ENCODE data around the gene ACTR5.
"Not testable (repeated sequence)": the region's sequence is repeated elsewhere in the genome, so short reads cannot be mapped to it uniquely, and the experiment has no call there.

The ACTR5 gene

GRCh38 chr20:38805958-38806854 is 57.9 kb downstream of the ACTR5 start:
- peak; percentile 34 for DNase-seq

- DNase-seq = peak; percentile 35
These were observed 58.8 kb downstream of the ACTR5 start for GRCh38 chr20:38806855-38807655.

- no peak for DNase-seq
These were observed 61.7 kb downstream of the ACTR5 start for GRCh38 chr20:38809942-38810341.

GRCh38 chr20:38810926-38811630 is 62.8 kb downstream of the ACTR5 start:
- DNase-seq = no peak

- no peak for DNase-seq
These were observed 63.5 kb downstream of the ACTR5 start for GRCh38 chr20:38811769-38812168.

GRCh38 chr20:38812182-38812581 is 63.9 kb downstream of the ACTR5 start:
- DNase-seq = no peak

- no peak for DNase-seq
These were observed 64.7 kb downstream of the ACTR5 start for GRCh38 chr20:38812709-38813573.

- DNase-seq = not testable (repeated sequence)
These were observed 65.3 kb downstream of the ACTR5 start for GRCh38 chr20:38813574-38813962.

GRCh38 chr20:38815446-38815845 is 67.2 kb downstream of the ACTR5 start:
- no peak for DNase-seq

- no peak for DNase-seq
These were observed 70.1 kb downstream of the ACTR5 start for GRCh38 chr20:38818113-38819065.
